ENCODE measurements around the gene KANSL1L. TPM values are rescaled to one million over a fixed set of nuclear protein-coding genes. Genes with fewer than 3 reads are reported as not detected.

The KANSL1L gene
- total RNA-seq, 1 experiment from 2014 or later = 5.7 TPM

- H3K4me1 Mint-ChIP-seq (ENCODE audit: low read depth, unreplicated experiment) = no peaks in the 10 kb centered on the region
- CTCF ChIA-PET = no interaction called here
- POLR2A ChIA-PET = no interaction called here
- H3K9me3 ChIP-seq = no peaks in the 10 kb centered on the region
- H3K27me3 ChIP-seq (replicated peaks; ENCODE audit: control insufficient read depth, insufficient read depth, low read length) = no peaks in the 10 kb centered on the region
- intact Hi-C loops (cut with micrococcal nuclease; ENCODE audit: unreplicated experiment) = no loop called here
- H3K9me3 Mint-ChIP-seq (ENCODE audit: unreplicated experiment) = no peaks in the 10 kb centered on the region
- no TSS peak for BruUV-seq (replicated peaks)
- DNase-seq = no peak
- H3K4me3 Mint-ChIP-seq (ENCODE audit: unreplicated experiment) = no peak overlapping the region
- H3K36me3 ChIP-seq (ENCODE audit: control insufficient read depth, insufficient read depth, low read length) = no peaks in the 10 kb centered on the region
- no peaks in the 10 kb centered on the region for H3K4me1 ChIP-seq
- H3K27me3 Mint-ChIP-seq (ENCODE audit: insufficient read depth, unreplicated experiment) = peaks cover 6% of the 10 kb centered on the region
- no peak overlapping the region for H3K27ac Mint-ChIP-seq (ENCODE audit: unreplicated experiment)
- no peak overlapping the region for H3K4me3 ChIP-seq (ENCODE audit: low read depth, low read length)
- TF ChIP-seq, protein P1, sequence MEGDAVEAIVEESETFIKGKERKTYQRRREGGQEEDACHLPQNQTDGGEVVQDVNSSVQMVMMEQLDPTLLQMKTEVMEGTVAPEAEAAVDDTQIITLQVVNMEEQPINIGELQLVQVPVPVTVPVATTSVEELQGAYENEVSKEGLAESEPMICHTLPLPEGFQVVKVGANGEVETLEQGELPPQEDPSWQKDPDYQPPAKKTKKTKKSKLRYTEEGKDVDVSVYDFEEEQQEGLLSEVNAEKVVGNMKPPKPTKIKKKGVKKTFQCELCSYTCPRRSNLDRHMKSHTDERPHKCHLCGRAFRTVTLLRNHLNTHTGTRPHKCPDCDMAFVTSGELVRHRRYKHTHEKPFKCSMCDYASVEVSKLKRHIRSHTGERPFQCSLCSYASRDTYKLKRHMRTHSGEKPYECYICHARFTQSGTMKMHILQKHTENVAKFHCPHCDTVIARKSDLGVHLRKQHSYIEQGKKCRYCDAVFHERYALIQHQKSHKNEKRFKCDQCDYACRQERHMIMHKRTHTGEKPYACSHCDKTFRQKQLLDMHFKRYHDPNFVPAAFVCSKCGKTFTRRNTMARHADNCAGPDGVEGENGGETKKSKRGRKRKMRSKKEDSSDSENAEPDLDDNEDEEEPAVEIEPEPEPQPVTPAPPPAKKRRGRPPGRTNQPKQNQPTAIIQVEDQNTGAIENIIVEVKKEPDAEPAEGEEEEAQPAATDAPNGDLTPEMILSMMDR (IDR thresholded peaks at IDR 0.05; ENCODE audit: insufficient read depth in 1 of 2, low read depth in 1 of 2, low read length in 1 of 2, severe bottlenecking in 1 of 2, unreplicated experiment in 1 of 2) = no peak
- peaks cover 8% of the 10 kb centered on the region for H3K36me3 Mint-ChIP-seq (ENCODE audit: insufficient read depth, unreplicated experiment)
Measured at GRCh38 chr2:210034087-210034683, 137.0 kb downstream of the KANSL1L start.

GRCh38 chr2:210028178-210028577, 143.0 kb downstream of the KANSL1L start:
- Mint-ChIP-seq H3K36me3 (ENCODE audit: insufficient read depth, unreplicated experiment) (peaks cover 23% of the 10 kb centered on the region), H3K27ac (ENCODE audit: unreplicated experiment) (no peak overlapping the region), H3K4me3 (ENCODE audit: unreplicated experiment) (no peak overlapping the region), H3K9me3 (ENCODE audit: unreplicated experiment) (no peaks in the 10 kb centered on the region), H3K4me1 (ENCODE audit: low read depth, unreplicated experiment) (peaks cover 7% of the 10 kb centered on the region), H3K27me3 (ENCODE audit: insufficient read depth, unreplicated experiment) (peaks cover 4% of the 10 kb centered on the region)
- Histone ChIP-seq H3K4me3 (ENCODE audit: low read depth, low read length) (no peak overlapping the region), H3K36me3 (ENCODE audit: control insufficient read depth, insufficient read depth, low read length) (no peaks in the 10 kb centered on the region), H3K27me3 (replicated peaks; ENCODE audit: control insufficient read depth, insufficient read depth, low read length) (no peaks in the 10 kb centered on the region), H3K4me1 (no peaks in the 10 kb centered on the region), H3K9me3 (no peaks in the 10 kb centered on the region)
- POLR2A ChIA-PET = no interaction called here
- CTCF ChIA-PET = no interaction called here
- TF ChIP-seq, protein P1 (IDR thresholded peaks at IDR 0.05; ENCODE audit: insufficient read depth in 1 of 2, low read depth in 1 of 2, low read length in 1 of 2, severe bottlenecking in 1 of 2, unreplicated experiment in 1 of 2) = no peak
- DNase-seq = no peak
- BruUV-seq (replicated peaks) = no TSS peak
- intact Hi-C loops (cut with micrococcal nuclease; ENCODE audit: unreplicated experiment) = no loop called here

DNA sequence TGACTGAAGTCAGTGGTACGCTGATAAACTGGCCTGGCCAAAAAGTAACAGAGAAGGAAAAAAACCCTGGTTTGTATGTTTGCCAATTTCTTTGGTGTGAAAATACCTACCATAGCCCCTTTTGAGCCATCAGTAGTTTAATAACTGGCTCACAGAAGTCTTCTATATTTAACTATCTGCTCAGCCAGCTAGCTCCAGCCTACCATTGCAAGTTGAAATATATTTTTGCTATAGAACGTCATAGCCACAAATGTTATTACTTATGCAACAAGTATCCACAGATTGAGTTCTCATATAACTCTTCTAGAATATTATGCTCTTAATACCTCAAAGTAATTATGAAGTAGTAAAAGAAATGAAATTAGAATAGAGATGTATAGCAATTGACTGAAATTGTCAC, 143.6 kb downstream of the KANSL1L start:
- CTCF ChIA-PET = no interaction called here
- no peaks in the 10 kb centered on the region for H3K36me3 ChIP-seq (ENCODE audit: control insufficient read depth, insufficient read depth, low read length)
- intact Hi-C loops (cut with micrococcal nuclease; ENCODE audit: unreplicated experiment) = no loop called here
- Mint-ChIP-seq H3K27me3 (ENCODE audit: insufficient read depth, unreplicated experiment) (peaks cover under 1% of the 10 kb centered on the region), H3K4me3 (ENCODE audit: unreplicated experiment) (no peak overlapping the region), H3K27ac (ENCODE audit: unreplicated experiment) (no peak overlapping the region), H3K4me1 (ENCODE audit: low read depth, unreplicated experiment) (peaks cover 7% of the 10 kb centered on the region), H3K9me3 (ENCODE audit: unreplicated experiment) (no peaks in the 10 kb centered on the region), H3K36me3 (ENCODE audit: insufficient read depth, unreplicated experiment) (peaks cover 23% of the 10 kb centered on the region)
- TF ChIP-seq, protein P1 (IDR thresholded peaks at IDR 0.05; ENCODE audit: insufficient read depth in 1 of 2, low read depth in 1 of 2, low read length in 1 of 2, severe bottlenecking in 1 of 2, unreplicated experiment in 1 of 2) = no peak
- H3K27me3 ChIP-seq (replicated peaks; ENCODE audit: control insufficient read depth, insufficient read depth, low read length) = no peaks in the 10 kb centered on the region
- no peaks in the 10 kb centered on the region for H3K4me1 ChIP-seq
- BruUV-seq (replicated peaks) = no TSS peak
- DNase-seq = no peak
- H3K9me3 ChIP-seq = no peaks in the 10 kb centered on the region
- H3K4me3 ChIP-seq (ENCODE audit: low read depth, low read length) = no peak overlapping the region
- POLR2A ChIA-PET = no interaction called here
